Measurements from ENCODE around the gene PEX26.

DNA sequence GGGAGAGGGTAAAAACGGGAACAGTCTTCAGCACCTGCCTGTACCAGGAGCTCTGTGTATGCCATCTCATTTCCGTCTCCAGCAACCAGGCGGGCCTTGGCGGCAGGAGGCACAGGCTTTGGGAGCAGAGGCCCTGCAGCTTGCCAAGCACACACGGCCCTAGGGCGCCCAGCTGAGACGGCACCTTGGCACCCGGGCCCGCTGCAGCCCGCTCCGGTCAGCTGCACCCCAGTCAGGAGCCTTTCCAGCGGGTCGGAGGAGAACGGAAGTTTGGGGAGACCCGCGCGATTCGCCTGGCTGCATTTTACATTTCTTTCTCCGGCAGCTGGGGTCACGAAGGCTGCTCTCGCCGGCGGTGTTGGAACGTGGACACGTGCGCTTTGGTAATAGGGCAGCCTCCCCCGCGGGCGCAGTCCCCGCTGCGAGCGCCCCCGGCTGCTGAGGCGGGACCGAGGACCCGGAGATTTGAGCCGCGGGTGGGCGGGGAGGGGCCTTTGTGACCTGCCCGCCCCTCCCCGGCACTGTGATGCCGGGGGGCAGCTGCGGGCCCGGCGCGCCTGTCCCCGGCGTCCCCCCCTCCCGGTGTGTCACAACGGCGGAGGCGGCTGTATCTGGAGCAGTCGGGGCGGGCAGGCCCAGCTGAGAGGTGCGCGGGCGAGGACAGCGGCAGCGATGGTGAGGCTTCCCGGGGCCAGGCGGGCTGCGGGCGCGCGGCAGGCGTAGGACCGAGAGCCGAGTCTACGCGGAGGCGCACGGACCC is 32.6 kb downstream of the PEX26 start, which contains the start of gene TUBA8:
- TF ChIP-seq, protein P1, sequence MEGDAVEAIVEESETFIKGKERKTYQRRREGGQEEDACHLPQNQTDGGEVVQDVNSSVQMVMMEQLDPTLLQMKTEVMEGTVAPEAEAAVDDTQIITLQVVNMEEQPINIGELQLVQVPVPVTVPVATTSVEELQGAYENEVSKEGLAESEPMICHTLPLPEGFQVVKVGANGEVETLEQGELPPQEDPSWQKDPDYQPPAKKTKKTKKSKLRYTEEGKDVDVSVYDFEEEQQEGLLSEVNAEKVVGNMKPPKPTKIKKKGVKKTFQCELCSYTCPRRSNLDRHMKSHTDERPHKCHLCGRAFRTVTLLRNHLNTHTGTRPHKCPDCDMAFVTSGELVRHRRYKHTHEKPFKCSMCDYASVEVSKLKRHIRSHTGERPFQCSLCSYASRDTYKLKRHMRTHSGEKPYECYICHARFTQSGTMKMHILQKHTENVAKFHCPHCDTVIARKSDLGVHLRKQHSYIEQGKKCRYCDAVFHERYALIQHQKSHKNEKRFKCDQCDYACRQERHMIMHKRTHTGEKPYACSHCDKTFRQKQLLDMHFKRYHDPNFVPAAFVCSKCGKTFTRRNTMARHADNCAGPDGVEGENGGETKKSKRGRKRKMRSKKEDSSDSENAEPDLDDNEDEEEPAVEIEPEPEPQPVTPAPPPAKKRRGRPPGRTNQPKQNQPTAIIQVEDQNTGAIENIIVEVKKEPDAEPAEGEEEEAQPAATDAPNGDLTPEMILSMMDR (conservative IDR thresholded peaks at IDR 0.05; ENCODE audit: low read depth, low read length): no peak
- TF ChIP-seq EZH2phosphoT487 (IDR thresholded peaks at IDR 0.05; ENCODE audit: borderline replicate concordance, low read length): no peak
- no peak for TF ChIP-seq EZH2 (IDR thresholded peaks at IDR 0.05; ENCODE audit: low read length, unreplicated experiment)

Measured in PC-3 (cell line).